ENCODE results near the gene NPTX1.

The NPTX1 gene

GRCh38 chr17:80425835-80426426 lies 50.5 kb downstream of the NPTX1 start:
- Histone ChIP-seq H3K27ac (no peak overlapping the region), H3K4me3 (no peak overlapping the region)
- no peak for DNase-seq (ENCODE audit: low spot score)
- no peak for TF ChIP-seq CTCF (IDR thresholded peaks at IDR 0.05)

GRCh38 chr17:80424878-80425765 lies 51.3 kb downstream of the NPTX1 start:
- no peak for TF ChIP-seq CTCF (IDR thresholded peaks at IDR 0.05)
- DNase-seq (ENCODE audit: low spot score) = no peak
- no peak overlapping the region for H3K27ac ChIP-seq
- no peak overlapping the region for H3K4me3 ChIP-seq

- Histone ChIP-seq H3K27ac (no peak overlapping the region), H3K4me3 (no peak overlapping the region)
- no peak for TF ChIP-seq CTCF (IDR thresholded peaks at IDR 0.05)
- no peak for DNase-seq (ENCODE audit: low spot score)
Observed at GRCh38 chr17:80424261-80424660, 52.1 kb downstream of the NPTX1 start.

GRCh38 chr17:80423536-80424225 lies 52.7 kb downstream of the NPTX1 start:
- DNase-seq (ENCODE audit: low spot score) = no peak
- Histone ChIP-seq H3K27ac (no peak overlapping the region), H3K4me3 (no peak overlapping the region)
- no peak for TF ChIP-seq CTCF (IDR thresholded peaks at IDR 0.05)

- Histone ChIP-seq H3K4me3 (no peak overlapping the region), H3K27ac (no peak overlapping the region)
- DNase-seq (ENCODE audit: low spot score) = no peak
- TF ChIP-seq CTCF (IDR thresholded peaks at IDR 0.05) = no peak
Observed at GRCh38 chr17:80422981-80423380, 53.4 kb downstream of the NPTX1 start.

- Histone ChIP-seq H3K4me3 (no peak overlapping the region), H3K27ac (no peak overlapping the region)
- DNase-seq (ENCODE audit: low spot score) = no peak
- TF ChIP-seq CTCF (IDR thresholded peaks at IDR 0.05) = no peak
Observed at GRCh38 chr17:80422276-80422675, 54.1 kb downstream of the NPTX1 start.

All from coronary artery (tissue), 2 donors.